Hematopoietic multipotent progenitor cell treated with erythropoietin and hydrocortisone succinate and interleukin-3 and kit ligand, for 8 days (in vitro differentiated cells): ENCODE results near the gene BAAT.
"Not testable (repeated sequence)": the region's sequence is repeated elsewhere in the genome, so short reads cannot be mapped to it uniquely, and the experiment has no call there.

Experiments
- DNase-seq: peaks from one replicate; pipeline ENCODE4 v3.0.0-alpha.2; 2015

Gene BAAT

DNA sequence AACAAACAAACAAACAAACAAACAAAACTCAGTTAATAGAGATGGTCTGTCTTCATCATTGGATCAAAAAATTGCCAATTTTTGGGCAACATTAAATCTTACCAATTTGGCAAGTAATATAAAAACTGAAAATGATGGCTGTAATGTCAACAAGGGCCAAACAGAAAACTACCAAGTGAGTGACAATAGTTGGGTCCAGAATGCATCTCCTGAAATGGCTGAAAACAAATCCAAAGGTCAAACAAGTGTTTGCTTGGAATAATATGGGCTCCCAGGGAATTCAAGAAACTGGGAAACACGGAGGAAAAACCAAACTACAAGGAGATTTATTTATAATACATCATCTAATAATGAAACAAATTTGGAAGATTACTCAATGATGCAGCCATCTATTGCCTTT is 25.1 kb downstream of the BAAT start:
- no peak for DNase-seq

DNA sequence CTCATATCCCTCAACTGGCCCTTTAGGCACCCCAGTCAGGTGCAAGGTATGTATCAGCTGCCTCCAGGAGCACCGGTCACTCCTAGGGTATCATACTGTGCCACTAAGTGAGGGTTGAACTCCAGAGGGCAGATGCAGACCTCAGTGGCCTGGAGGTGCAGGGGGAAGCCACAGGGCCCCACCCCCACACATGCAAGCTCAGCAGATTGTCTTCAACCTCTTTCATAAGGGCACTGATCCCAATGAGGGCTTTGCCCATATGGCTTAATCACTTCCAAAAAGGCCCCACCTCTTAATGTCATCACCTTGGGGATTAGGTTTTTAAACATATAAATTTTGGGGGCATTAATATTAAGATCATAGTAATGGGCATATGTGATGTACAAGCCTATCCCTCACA is 28.2 kb downstream of the BAAT start:
- DNase-seq = no peak

DNA sequence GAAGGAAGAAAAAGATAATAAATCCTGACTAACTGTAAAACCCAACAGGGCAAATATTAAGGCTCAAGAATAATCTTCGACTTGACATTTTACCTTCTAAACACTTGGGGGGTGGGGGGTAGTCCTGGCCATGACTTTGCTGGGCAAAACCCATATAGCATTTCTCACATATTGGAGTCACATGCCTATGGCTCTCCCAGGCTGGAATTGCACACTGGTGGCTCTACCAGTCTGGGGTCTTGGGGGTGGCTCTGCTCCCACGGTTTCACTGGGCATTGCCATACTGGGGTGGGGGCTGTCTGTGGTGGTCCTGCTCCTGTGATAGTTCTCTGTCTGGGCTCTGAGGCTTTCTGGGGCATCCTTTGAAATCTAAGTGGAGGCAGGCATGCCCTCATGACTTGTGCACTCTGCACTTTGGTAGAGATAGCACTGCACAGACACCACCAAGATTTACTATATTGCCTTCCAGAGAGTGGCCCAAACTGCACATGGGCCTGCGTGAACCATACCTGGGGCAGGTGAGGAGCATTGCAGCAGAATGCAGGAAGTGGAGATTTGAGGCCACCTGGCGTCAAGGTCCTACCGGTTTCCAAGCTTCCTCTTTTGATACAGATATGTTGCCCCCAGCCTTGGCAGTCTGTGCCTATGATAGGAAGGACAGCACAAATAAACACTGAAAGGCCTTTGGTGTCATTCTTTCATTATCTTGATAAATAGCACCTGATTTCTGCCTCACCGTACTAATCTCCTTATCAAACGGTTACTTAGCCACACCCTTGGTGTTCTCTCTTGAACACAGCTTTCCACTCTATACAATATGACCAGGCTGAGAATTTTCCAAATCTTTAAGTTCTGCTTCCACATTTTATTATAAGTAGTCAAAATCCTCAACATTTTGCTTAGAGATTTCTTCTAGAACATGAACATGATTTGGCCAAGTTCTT is 29.8 kb downstream of the BAAT start:
- DNase-seq = no peak

DNA sequence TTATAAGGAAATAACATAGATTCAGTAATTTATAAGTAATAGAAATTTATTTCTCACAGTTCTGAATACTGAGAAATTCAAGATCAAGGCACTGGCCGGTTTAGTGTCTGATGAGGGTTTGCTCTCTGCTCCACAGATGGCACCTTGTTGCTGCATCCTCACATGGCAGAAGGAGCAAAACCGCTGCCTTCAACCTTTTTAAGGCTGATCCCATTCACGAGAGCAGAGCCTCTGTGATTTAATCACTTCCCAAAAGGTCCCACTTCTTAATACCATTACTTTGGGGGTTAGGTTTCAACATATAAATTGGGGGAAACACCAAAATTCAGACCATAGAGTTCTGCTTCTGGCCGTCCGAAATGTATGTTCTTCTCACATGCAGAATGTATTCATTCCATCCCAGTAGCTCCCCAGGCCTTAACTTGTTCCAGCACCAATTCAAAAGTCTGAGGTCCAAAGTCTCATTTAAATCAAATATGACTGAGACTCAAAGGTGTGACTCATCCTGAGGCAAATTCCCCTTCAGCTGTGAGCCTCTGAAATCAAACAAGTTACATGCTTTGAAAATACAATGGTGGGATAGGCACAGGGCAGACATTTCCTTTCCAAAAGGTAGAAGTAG is 30.6 kb downstream of the BAAT start:
- no peak for DNase-seq

DNA sequence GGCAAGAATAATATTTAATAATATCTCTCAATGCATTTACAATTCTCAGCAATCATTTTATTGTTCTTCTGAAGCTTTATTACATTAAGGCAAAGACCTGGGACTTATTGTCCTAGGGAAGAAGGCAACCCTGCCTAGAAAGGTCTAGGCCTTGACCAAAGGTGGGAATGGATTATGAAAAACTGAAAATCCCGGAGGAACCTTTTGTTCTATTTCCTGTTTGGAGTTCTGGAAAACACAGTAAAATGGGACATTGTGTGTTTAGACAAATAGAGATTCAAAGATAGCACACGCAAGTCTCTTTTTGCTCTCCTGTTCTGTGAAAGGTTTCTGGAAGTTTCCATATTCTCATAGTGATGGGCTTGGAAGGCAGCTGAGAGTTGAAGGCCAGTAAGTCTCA is 31.1 kb downstream of the BAAT start:
- DNase-seq = no peak

DNA sequence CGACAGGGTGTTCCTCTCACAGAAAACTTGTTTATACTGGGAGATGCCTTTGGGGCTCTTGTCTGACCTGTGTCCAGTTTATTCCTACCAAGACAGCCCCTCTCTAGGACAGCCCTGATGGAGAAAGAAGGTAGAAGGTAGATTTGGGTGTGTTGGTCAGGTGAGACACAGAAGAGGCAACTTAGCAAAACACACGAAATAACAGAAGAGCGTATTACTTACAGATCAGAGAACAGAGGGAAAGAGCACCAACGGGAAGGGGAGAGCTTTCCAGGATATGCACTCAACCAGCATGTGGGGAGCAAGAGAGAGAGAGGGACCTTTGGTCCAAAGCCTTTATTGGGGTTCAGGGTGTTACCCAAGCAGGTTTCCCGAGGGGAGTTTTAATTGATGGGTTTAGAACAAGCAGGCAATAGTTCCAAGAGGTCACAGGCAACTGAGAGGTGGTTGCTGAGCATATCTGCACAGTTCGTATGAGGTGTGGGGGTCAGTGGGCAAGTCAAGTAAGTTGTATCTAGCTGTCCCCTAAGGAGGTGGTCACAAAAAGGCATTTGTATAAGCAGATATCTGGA is 31.8 kb downstream of the BAAT start:
- DNase-seq = no peak

DNA sequence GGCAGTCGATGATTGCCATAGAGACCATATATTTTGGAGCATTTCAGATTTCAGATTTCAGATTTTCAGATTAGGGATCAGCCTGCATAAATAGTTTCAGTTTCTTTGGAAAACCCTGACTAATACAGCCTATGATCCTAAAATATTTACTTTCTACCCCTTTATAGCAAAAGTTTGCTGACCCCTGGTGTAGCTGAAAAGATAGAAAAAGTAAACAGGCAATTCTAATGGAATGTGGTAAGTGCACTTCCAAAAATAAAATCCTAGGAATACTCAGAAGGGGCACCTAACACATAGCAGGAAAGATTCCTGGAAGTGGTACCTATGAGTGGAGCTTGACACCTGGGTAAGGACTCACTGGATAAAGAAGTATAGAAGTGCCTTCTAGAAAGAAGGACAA is 34.5 kb downstream of the BAAT start:
- DNase-seq = no peak

DNA sequence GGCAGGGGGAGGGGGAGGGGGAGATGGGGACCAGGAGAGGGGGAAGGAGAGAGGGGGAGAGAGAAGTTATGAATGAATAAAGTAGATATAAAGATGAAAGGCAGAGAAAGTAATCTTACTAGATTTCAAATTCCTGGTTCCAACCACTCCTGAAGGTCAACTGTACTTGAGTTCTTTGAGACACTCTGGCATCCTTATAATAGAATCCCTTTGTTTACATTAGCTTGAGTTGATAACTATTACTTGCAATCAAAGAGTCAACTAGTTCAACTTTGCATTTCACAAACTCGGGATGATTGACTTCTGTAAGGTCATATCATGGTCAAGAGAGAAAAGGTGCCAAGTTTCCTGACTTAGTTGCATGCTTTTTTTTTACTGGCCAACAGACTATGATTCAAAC is 42.2 kb downstream of the BAAT start:
- no peak for DNase-seq

DNA sequence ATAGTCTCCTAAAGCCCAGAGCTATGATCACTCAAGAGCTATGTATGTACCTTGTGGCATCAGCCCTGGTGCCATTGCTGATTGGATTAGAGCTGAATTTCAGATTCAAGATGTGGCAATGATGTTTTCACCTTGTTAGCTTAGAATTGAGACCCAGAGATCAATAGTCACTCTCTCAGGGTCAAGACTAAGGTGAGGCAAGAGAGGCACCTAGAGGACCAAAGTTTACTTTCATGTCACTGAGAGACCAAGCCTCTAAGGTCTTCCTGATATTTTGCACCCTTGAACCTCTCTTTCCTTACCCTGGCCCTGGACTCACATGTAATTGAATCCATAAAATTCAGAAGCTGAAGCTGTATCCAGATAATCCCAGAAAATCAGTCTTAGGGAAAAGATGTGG is 42.8 kb downstream of the BAAT start:
- no peak for DNase-seq

DNA sequence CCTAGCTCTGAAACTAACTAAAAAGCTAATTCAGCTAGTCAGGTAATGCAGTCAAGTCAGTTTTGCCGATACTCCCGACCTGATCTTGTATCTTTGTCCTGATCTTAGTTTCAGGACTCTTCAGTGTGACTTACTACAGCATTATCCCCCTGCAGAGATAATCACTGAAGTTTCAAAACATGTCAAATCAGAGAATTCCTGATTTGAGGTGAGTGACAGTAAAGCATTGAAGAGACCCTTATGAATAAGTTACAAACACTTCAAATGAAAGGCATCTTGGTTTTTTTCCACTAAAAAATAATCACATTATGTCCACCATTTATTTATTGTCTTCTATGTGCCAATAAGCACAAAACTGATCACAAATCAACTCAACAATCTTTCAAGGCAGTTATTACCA is 47.6 kb downstream of the BAAT start:
- DNase-seq = no peak

DNA sequence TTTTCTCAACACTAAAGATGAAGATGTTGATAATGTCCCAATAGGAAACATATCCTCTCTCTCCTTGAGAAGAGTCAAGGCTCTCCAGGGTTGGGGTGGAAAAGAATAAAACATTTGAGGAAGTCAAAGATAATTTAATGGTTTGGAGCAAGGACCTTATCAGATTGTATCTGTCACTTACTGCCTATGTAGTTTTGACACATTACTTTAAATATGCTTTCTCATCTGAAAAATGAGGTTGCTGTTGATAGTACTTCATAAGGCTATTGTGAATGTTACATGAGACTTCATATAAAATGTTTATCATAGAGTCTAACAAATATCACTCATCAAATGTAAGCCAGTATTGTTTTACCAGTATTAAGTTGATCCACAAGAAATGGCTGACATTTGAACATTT is 48.7 kb downstream of the BAAT start:
- DNase-seq = no peak

DNA sequence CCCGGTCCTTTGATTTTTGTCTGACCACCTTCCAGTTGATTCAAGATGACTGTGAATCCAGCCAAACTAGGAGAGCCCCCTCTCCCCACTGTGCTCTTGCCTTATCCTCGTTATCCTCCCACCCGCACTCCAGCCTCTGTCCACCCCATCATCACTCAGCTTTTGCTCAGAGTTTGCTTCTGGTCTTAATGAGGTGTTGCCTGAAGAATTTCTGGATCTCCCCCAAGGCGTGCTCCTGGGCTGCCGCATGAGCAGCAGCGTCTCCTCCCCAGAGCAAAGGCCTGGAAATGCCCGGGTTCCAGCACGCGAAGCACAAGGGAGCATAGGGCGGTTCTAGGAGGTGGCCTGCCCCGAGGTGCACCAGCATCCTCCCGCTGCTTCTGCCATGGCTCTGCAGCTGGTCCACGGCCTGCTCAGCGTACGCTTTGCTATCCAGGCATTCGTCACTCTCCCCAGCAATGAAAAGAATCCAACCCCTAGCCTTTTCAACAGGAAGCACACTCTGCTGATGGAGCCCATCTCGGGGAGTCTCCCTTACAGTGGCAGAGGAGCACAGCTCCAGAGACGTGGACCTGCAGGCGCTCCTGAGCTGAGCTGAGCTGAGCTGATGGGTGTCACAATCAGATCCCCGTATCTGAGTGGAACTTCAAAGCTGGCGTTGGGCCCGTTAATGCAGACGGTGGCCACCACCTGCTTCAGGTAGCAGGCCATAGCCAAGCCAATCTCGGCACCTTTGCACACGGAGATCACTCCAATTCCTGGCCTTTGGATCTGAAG is 50.7 kb downstream of the BAAT start:
- no peak for DNase-seq

DNA sequence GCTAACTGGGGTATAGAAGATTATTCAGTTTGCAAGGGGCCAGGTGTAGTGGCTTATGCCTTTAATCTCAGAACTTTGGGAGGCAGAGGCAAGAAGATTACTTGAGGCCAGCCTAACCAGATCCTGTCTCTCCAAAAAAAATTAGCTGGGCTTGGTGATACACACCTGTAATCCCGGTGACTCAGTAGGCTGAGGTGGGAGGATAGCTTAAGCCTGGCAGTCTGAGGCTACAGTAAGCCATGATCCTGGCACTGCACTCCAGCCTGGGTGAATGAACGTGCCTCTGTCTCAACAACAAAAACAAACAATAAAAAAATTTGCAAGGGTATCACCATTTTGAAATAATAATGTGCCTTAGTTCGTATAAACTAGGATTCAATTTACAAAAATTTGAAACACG is 51.3 kb downstream of the BAAT start:
- no peak for DNase-seq

DNA sequence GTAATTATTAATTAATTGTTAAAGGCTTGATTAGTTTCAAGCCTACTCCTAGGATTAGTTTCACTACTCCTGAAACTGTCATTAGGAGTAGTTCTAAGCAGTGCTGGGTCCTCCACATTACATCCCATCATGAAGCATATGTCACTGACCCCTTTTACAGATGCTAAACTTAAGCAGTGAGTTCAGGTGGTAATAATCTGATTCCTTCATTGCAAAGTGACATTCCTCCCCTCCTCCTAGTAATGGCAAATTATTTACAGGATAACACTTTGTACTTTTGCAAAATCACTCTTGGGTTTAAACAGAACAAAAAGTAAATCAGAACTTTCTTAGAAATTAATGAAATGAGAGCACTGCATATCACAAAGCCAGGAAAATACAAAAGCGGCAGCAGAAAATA is 52.4 kb downstream of the BAAT start:
- no peak for DNase-seq

DNA sequence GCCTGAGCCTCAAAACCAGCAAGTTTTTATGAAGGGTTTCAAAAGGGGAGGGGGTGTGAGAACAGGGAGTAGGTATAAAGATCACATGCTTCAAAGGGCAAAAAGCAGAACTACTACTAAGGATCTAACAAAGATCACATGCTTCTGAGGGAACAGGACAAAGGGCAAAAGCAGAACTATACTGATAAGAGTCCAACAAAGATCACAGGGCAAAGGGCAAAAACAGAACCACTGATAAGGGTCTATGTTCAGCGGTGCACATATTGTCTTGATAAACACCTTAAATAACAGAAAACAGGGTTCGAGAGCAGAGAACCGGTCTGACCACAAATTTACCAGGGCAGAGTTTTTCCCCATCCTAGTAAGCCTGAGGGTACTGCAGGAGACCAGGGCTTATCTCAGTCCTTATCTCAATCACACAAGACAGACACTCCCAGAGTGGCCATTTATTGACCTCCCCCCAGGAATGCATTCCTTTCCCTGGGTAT is 57.3 kb downstream of the BAAT start:
- not testable (repeated sequence) for DNase-seq

DNA sequence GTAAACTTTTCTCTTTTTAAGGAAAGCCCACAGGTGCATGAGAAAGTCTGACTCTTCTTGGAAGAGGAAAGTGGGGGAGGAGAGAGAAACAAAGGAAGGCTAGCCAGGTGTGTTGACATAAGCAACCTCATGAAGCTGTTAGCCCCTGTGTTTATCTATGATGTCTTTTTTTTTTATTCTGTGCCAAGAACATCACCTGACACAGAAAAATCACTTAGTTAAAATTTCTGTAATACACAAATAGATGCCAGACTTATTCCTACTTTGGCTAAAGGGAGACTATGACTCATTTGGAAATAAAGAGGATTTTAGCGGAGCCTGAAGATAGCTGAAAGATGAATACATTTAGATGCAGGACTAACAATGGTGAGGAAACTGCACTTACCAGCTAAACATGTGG is 58.3 kb downstream of the BAAT start:
- no peak for DNase-seq

DNA sequence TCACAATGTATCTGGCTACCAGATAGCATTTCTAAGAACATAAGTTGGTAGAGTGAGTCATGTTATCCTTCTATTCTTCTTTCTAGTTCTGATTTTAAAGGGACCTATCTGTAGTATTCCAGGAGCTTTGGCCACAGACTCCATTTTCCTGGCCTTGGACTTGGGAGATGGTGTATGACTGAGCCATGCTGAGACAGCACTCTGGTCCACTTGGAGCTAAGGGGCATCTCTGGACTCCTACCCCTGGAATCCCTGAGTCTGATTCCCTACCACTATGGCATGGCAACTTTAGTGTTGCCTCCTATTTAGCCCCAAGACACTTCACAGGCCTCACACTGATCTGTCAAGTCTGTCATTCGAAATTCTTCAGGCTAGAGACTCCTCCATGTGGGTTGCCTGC is 58.8 kb downstream of the BAAT start:
- no peak for DNase-seq

DNA sequence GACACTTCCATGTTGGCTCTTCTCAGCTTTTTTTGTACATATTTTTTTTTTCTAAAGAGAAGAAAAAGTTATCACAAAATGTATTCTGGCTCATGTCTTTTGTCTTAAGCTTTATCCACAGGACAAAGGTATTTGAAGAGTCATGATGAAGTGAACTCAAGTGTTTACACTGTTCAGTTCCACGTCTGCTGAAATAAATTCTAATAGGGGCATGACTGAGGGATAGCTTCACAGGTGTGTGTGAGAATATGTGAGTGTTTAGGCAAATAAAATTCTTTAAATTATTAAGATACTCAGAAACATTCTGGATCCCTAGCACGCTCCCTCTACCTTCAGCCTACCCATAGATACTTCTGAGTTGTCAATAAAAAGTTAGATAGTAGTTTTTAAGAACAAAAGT is 59.8 kb downstream of the BAAT start:
- no peak for DNase-seq

DNA sequence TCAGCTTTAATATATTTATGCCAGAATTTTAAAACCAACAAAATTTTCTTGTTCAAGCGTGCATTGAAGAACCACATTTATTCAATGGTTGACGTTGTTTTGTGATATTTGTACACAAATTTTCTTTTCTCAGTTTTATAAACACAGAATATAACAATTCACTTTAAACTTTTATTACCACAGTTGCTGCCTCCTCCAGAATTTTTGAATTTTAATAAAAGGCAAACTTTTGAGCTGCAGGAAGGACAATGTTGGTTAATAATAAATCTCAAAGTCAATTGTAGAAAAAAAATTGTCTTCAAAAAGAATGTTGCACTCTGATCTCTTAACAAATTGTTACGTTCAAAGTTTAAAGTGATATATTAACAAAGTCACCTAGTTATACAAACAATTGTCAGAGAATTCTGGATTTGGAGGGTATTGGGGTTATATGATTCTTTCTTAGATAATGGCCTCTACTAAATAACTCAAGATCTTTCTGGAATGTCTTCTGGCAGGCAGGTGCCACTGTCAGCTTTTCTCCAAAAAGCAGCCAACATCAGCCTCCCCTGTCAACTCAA is 60.5 kb downstream of the BAAT start:
- DNase-seq = no peak

DNA sequence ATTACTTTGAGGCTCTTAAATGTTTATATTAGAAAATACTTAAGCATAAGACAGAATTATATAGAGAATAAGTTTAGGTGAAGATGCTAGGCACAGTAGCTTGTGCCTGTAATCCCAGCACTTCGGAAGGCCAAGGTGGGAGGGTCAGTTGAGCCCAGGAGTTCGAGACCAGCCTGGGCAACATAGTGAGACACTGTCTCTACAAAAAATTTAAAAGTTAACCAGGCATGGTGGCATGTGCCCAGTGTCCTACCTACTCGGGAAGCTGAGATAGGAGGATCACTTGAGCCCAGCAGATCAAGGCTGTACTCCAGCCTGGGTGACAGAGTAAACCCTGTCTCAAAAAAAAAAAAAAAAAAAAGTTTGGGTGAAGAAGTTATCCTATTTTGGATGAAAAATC is 61.7 kb downstream of the BAAT start:
- no peak for DNase-seq

DNA sequence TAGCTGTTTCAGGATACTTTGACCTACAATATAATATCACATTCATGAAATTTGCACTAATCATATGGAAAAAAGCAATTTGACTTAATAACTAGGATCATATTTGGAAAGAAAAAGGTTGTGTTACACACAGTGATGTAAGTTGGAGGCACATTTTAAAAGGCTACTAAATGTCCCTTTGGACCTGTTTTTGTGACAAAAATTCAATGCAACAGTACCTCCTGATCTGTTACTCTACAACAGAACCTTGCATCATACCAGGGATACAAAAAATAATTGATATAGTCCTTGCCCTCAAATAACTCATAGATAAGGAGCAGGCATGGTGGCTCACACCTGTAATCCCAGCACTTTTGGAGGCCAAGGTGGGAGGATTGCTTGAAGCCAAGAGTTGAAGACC is 67.1 kb downstream of the BAAT start:
- no peak for DNase-seq

DNA sequence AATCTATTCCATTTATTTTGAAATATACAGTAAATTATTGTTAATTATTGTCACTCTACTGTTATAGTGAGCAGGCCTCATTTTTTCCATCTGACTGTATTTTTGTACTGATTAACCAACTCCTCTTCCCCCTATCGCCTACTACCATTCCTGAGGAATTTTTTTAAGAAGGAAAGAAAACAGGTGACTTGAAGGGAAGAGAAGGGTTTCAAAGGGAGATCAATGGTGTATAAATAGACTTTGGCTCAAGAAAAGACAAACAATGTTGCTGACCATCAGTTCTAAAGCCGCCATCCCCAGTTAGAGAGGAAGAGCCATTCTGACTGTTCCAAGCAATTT is 69.7 kb downstream of the BAAT start:
- DNase-seq = no peak

DNA sequence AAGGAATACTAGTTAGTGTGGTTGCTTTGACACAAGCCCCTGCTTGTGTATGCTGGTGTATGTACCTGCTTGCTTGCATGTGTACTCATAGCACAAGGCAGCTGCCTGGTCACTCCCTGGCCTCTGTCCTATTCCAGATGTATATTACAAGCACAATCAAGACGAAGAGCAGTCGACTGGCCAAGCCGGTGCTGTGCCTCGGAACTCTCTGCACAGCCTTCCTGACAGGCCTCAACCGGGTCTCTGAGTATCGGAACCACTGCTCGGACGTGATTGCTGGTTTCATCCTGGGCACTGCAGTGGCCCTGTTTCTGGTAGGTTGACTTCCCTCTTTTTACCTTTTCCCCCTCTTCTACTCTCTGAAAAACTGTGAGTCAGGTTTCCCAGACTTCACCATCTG is 72.1 kb downstream of the BAAT start:
- no peak for DNase-seq
